ENCODE data around the gene STEAP3. TPM values are rescaled to one million over a fixed set of nuclear protein-coding genes. Genes with fewer than 3 reads are reported as not detected.
"Not testable (repeated sequence)": the region's sequence is repeated elsewhere in the genome, so short reads cannot be mapped to it uniquely, and the experiment has no call there.

The STEAP3 gene
- total RNA-seq, 2 donors from 2014 or later, result 0.10 to 0.13 TPM

DNA sequence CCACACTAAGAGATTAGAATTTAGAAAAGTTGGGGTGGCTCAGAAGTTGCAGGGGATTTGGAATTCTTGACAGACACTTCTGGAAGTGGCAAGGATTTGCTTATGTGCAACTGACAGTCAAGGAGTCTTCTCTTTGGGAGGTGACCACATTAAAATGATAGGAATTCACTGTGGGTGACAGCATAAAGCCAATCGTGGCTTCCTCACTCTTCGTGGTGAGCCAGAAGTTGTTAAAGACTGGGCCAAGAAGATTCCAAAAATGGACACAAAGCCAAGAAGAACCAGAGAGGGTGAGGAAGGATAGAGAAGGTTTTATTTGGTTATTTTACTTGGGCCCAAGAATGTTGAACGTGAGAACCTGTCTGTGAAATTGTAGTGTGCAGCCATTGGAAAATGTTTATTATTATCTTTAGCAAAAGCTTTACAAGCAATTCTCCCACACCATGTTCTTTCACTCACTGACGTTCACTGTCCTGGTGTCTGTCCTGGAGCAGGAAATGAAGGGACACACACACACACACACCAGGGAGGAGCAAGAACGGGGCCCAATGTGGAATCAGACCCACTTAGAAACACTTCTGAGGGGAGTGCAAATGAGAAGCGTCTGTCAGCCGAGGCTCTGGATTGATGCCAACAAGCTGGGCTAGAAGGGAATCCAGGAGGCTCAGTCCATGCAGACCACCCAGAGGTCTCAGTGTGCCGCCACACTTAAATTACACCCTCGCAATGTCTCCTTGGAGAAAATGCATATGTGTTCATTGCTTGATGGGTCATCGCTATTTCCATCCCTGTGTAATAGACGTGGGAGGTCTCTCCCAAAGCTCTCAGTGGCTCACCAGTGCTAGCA lies 37.2 kb downstream of the STEAP3 start:
- ATAC-seq (no peak), DNase-seq (no peak)
- Mint-ChIP-seq H3K4me3 (no peak overlapping the region), H3K36me3 (ENCODE audit: low read depth) (no peaks in the 10 kb centered on the region), H3K4me1 (no peaks in the 10 kb centered on the region), H3K27ac (no peak overlapping the region), H3K27me3 (peaks cover 11% of the 10 kb centered on the region)
- no peaks in the 10 kb centered on the region for H3K9me3 ChIP-seq (ENCODE audit: control insufficient read depth, low read length, poor library complexity, severe bottlenecking)

- H3K36me3 Mint-ChIP-seq (ENCODE audit: low read depth), result no peaks in the 10 kb centered on the region
- DNase-seq, result no peak
- no peaks in the 10 kb centered on the region for H3K9me3 ChIP-seq (ENCODE audit: control insufficient read depth, low read length, poor library complexity, severe bottlenecking)
- no peaks in the 10 kb centered on the region for H3K4me1 Mint-ChIP-seq
- no peak for ATAC-seq
- H3K4me3 Mint-ChIP-seq, result no peak overlapping the region
- no peak overlapping the region for H3K27ac Mint-ChIP-seq
- H3K27me3 Mint-ChIP-seq, result peaks cover 11% of the 10 kb centered on the region
Measured at GRCh38 chr2:119261493-119262225, 38.0 kb downstream of the STEAP3 start.

DNA sequence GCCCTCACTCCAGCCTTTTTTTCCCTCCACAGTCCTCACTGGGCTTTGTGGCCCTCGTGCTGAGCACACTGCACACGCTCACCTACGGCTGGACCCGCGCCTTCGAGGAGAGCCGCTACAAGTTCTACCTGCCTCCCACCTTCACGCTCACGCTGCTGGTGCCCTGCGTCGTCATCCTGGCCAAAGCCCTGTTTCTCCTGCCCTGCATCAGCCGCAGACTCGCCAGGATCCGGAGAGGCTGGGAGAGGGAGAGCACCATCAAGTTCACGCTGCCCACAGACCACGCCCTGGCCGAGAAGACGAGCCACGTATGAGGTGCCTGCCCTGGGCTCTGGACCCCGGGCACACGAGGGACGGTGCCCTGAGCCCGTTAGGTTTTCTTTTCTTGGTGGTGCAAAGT lies 39.4 kb downstream of the STEAP3 start:
- Mint-ChIP-seq H3K4me3 (no peak overlapping the region), H3K27me3 (peaks cover 17% of the 10 kb centered on the region), H3K4me1 (peaks cover 2% of the 10 kb centered on the region), H3K36me3 (ENCODE audit: low read depth) (peaks cover 5% of the 10 kb centered on the region), H3K27ac (no peak overlapping the region)
- no peaks in the 10 kb centered on the region for H3K9me3 ChIP-seq (ENCODE audit: control insufficient read depth, low read length, poor library complexity, severe bottlenecking)
- ATAC-seq, result no peak
- DNase-seq, result no peak

- DNase-seq (no peak), ATAC-seq (no peak)
- no peaks in the 10 kb centered on the region for H3K9me3 ChIP-seq (ENCODE audit: control insufficient read depth, low read length, poor library complexity, severe bottlenecking)
- Mint-ChIP-seq H3K4me1 (peaks cover 2% of the 10 kb centered on the region), H3K4me3 (no peak overlapping the region), H3K27me3 (peaks cover 17% of the 10 kb centered on the region), H3K36me3 (ENCODE audit: low read depth) (peaks cover 5% of the 10 kb centered on the region), H3K27ac (no peak overlapping the region)
Measured at GRCh38 chr2:119263656-119264055, 40.0 kb downstream of the STEAP3 start.

DNA sequence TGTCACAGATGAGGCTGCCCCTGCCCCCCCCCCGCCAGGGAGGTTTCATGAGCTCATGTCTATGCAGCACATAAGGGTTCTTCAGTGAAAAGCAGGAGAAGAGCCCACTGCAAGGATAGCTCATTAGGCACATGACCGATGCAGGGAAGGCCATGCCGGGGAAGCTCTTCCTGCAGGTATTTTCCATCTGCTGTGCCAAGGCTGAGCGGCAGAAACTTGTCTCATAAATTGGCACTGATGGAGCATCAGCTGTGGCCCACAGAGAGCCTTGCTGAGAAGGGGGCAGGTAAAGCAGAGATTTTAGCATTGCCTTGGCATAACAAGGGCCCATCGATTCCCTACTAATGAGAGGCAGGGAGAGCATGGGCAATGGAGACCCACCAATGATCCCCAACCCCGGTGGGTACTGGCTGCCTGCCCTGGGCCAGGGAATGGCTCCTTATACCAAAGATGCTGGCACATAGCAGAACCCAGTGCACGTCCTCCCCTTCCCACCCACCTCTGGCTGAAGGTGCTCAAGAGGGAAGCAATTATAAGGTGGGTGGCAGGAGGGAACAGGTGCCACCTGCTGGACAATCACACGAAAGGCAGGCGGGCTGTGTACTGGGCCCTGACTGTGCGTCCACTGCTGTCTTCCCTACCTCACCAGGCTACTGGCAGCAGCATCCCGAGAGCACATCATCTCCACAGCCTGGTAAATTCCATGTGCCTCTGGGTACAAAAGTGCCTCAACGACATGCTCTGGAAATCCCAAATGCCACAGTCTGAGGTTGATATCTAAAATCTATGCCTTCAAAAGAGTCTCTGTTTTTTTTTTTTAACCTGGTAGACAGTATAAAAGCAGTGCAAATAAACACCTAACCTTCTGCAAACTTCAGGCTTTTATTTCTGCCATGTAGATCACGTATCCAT lies 41.4 kb downstream of the STEAP3 start:
- Mint-ChIP-seq H3K36me3 (ENCODE audit: low read depth) (peaks cover 5% of the 10 kb centered on the region), H3K27ac (no peak overlapping the region), H3K27me3 (peaks cover 17% of the 10 kb centered on the region), H3K4me3 (no peak overlapping the region), H3K4me1 (peaks cover 2% of the 10 kb centered on the region)
- ATAC-seq (peak; percentile 42), DNase-seq (no peak)
- H3K9me3 ChIP-seq (ENCODE audit: control insufficient read depth, low read length, poor library complexity, severe bottlenecking), result no peaks in the 10 kb centered on the region

DNA sequence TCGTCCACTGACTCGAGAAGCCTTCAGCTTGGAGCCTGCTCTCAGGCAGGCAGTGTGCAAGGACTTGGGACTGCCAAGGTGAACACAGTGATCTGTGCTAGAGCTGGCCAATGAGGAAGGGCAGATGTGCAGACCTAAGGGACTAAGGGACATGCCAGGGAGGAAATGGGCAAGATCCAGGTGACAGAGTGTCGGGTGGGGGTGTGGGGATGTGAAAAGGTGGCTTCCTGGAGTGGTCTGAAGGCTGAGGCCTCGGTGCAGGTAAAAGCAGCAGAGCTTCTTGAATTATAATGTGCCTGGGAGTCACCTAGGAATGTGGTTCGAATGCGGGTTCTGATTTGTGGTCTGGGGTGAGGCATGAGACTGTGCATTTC lies 42.0 kb downstream of the STEAP3 start:
- no peaks in the 10 kb centered on the region for H3K9me3 ChIP-seq (ENCODE audit: control insufficient read depth, low read length, poor library complexity, severe bottlenecking)
- DNase-seq (no peak), ATAC-seq (no peak)
- H3K4me1 Mint-ChIP-seq, result peaks cover 2% of the 10 kb centered on the region
- peaks cover 5% of the 10 kb centered on the region for H3K36me3 Mint-ChIP-seq (ENCODE audit: low read depth)
- H3K4me3 Mint-ChIP-seq, result no peak overlapping the region
- peaks cover 17% of the 10 kb centered on the region for H3K27me3 Mint-ChIP-seq
- no peak overlapping the region for H3K27ac Mint-ChIP-seq

DNA sequence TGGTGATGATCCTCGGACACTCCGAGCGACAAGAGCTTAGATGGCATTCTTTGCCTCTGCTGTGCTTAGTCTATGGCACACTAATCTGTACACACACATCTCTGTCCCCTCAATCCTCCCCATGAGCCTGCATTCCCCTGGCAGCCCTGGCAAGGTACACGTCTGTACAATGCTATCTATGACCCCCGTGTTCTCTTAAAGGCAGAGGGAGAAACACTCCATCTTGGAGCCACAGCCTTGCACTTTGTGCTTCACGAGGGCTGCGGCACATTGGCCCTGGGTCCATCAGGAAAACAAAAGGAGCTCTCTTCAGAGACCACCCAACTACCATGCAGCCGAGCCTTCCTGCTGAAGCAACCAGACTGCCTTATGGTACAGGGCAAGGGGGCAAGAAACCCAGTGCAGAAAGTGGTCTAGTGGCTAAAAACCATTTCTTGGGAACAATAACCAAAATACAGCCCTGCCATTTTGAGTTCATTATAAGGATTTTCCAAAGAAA lies 42.5 kb downstream of the STEAP3 start:
- DNase-seq (no peak), ATAC-seq (no peak)
- Mint-ChIP-seq H3K4me1 (peaks cover 2% of the 10 kb centered on the region), H3K27ac (no peak overlapping the region), H3K27me3 (peaks cover 17% of the 10 kb centered on the region), H3K4me3 (no peak overlapping the region), H3K36me3 (ENCODE audit: low read depth) (peaks cover 5% of the 10 kb centered on the region)
- no peaks in the 10 kb centered on the region for H3K9me3 ChIP-seq (ENCODE audit: control insufficient read depth, low read length, poor library complexity, severe bottlenecking)

DNA sequence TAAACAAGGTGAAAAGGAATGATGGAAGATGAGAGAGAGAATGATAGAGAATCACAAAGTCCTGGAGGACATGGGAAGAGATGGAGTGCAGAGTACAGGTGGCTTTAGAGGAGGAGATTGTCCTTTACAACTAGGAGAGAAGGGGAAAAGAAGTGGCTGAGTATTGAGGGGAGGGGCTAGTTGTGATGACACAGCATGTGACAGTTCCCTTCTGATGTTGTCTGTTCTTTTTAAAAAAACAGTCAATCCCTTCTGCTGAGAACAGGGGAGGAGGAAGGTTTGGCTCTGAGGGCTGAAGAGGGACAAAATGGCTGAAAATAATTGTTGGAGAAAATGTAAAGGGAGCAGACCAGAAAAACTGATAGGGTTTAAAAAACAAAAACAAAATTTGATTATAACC lies 44.0 kb downstream of the STEAP3 start:
- H3K4me1 Mint-ChIP-seq, result peaks cover 2% of the 10 kb centered on the region
- peak overlapping the region; percentile 24 for H3K27ac Mint-ChIP-seq
- H3K4me3 Mint-ChIP-seq, result no peak overlapping the region
- DNase-seq, result no peak
- ATAC-seq, result no peak
- H3K9me3 ChIP-seq (ENCODE audit: control insufficient read depth, low read length, poor library complexity, severe bottlenecking), result no peaks in the 10 kb centered on the region
- peaks cover 5% of the 10 kb centered on the region for H3K36me3 Mint-ChIP-seq (ENCODE audit: low read depth)
- H3K27me3 Mint-ChIP-seq, result peaks cover 12% of the 10 kb centered on the region

- ATAC-seq (no peak), DNase-seq (no peak)
- H3K27me3 Mint-ChIP-seq, result no peaks in the 10 kb centered on the region
Measured at GRCh38 chr2:119276864-119277263, 53.2 kb downstream of the STEAP3 start.

GRCh38 chr2:119278385-119278784 lies 54.8 kb downstream of the STEAP3 start:
- not testable (repeated sequence) for H3K9me3 ChIP-seq (ENCODE audit: control insufficient read depth, low read length, poor library complexity, severe bottlenecking); H3K27me3 Mint-ChIP-seq; ATAC-seq; H3K36me3 Mint-ChIP-seq (ENCODE audit: low read depth); DNase-seq; H3K27ac Mint-ChIP-seq; H3K4me1 Mint-ChIP-seq
- peak overlapping the region; percentile 37 for H3K4me3 Mint-ChIP-seq

More at GRCh38 chr2:119276864-119277263, 53.2 kb downstream of the STEAP3 start:
- Mint-ChIP-seq H3K27ac (no peak overlapping the region), H3K4me1 (no peaks in the 10 kb centered on the region), H3K36me3 (ENCODE audit: low read depth) (no peaks in the 10 kb centered on the region), H3K4me3 (no peak overlapping the region)
- H3K9me3 ChIP-seq (ENCODE audit: control insufficient read depth, low read length, poor library complexity, severe bottlenecking), result no peaks in the 10 kb centered on the region

- Mint-ChIP-seq H3K4me1 (no peaks in the 10 kb centered on the region), H3K36me3 (ENCODE audit: low read depth) (no peaks in the 10 kb centered on the region), H3K4me3 (no peak overlapping the region), H3K27ac (no peak overlapping the region), H3K27me3 (no peaks in the 10 kb centered on the region)
- no peaks in the 10 kb centered on the region for H3K9me3 ChIP-seq (ENCODE audit: control insufficient read depth, low read length, poor library complexity, severe bottlenecking)
- ATAC-seq, result no peak
- DNase-seq, result no peak
Measured at GRCh38 chr2:119278946-119279345, 55.3 kb downstream of the STEAP3 start.

DNA sequence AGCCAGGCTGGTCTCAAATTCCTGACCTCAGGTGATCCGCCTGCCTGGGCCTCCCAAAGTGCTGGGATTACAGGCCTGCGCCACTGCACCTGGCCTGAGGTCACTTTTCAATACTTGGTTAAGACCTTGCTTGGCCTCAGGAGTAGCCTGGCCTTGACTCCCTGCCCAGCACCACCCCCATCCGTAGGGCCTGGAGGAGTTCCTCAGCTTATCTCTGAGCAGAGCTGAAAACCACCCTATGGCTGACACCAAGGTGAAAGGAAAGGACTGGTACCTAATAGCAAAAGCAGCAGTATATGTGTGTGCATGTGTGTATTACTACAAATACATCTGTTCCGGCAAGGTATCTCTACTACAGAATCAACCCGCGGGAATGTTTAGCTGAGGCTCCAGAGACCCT lies 56.0 kb downstream of the STEAP3 start:
- no peaks in the 10 kb centered on the region for H3K9me3 ChIP-seq (ENCODE audit: control insufficient read depth, low read length, poor library complexity, severe bottlenecking)
- no peak overlapping the region for H3K27ac Mint-ChIP-seq
- no peaks in the 10 kb centered on the region for H3K27me3 Mint-ChIP-seq
- DNase-seq (no peak), ATAC-seq (no peak)
- H3K4me3 Mint-ChIP-seq, result no peak overlapping the region
- H3K4me1 Mint-ChIP-seq, result no peaks in the 10 kb centered on the region
- H3K36me3 Mint-ChIP-seq (ENCODE audit: low read depth), result no peaks in the 10 kb centered on the region

- no peaks in the 10 kb centered on the region for H3K36me3 Mint-ChIP-seq (ENCODE audit: low read depth)
- H3K4me1 Mint-ChIP-seq, result no peaks in the 10 kb centered on the region
- H3K9me3 ChIP-seq (ENCODE audit: control insufficient read depth, low read length, poor library complexity, severe bottlenecking), result no peaks in the 10 kb centered on the region
- no peak overlapping the region for H3K4me3 Mint-ChIP-seq
- ATAC-seq, result no peak
- no peak for DNase-seq
- H3K27me3 Mint-ChIP-seq, result no peaks in the 10 kb centered on the region
- no peak overlapping the region for H3K27ac Mint-ChIP-seq
Measured at GRCh38 chr2:119280680-119281079, 57.0 kb downstream of the STEAP3 start.

Measured in T-helper 17 cell (primary cell).